ENCODE measurements around the gene FASTKD3. TPM values are rescaled to one million over a fixed set of nuclear protein-coding genes. Genes with fewer than 3 reads are reported as not detected.

The FASTKD3 gene
- total RNA-seq, result 10.7 and 11.8 TPM in 2 replicates

GRCh38 chr5:7868773-7869473 lies at the start of gene FASTKD3, which contains the start of gene MTRR:
Gene FASTKD3 (minus strand): TSS chr5:7869031. CDS start chr5:7868083, 948 bp downstream.
Gene MTRR (plus strand): TSS chr5:7869148. CDS start chr5:7870795, 1,647 bp downstream.

GRCh38 chr5:7850395-7851239 lies 18.2 kb downstream of the FASTKD3 start, which contains the start of gene CFAP90:
Gene CFAP90 (minus strand): TSS chr5:7851133. CDS start chr5:7851021, 112 bp downstream.

Other genes with a start within 250 kb of the FASTKD3 start
- gene CFAP90, start 17.9 kb downstream of the FASTKD3 start, total RNA-seq, result not detected in 2 replicates
- 27.4 and 29.6 TPM in 2 replicates for gene MTRR, start 117 bp upstream of the FASTKD3 start, total RNA-seq